Central memory CD8-positive, alpha-beta T cell (primary cell): ENCODE data around the gene PRSS8.
A peak's percentile ranks its signal among the peaks of the same experiment; 100 is the strongest.
"Not testable (repeated sequence)": the region's sequence is repeated elsewhere in the genome, so short reads cannot be mapped to it uniquely, and the experiment has no call there.

Source experiments
- ATAC-seq: fragments of 150-1000 bp; cut with Tn5 transposase; replicated peaks from 2 replicates; pipeline ENCODE4 v1.10.0; 2022; ENCODE audit warnings: mild to moderate bottlenecking, moderate FRiP score, moderate number of reproducible peaks; ENCODE audit not compliant: poor library complexity, severe bottlenecking; ENCODE audit errors: extremely low read depth
- DNase-seq, 2 donors: peaks; one replicate each; pipeline ENCODE4 v3.0.0; 2021; ENCODE audit warnings: low spot score in 2 of 2
- H3K27ac Mint-ChIP-seq: one replicate; pipeline ENCODE4 v1.8.0; 2022; ENCODE audit warnings: low read depth, mild to moderate bottlenecking, moderate library complexity, mixed read lengths
- H3K27me3 Mint-ChIP-seq: one replicate; pipeline ENCODE4 v1.8.0; 2022; ENCODE audit warnings: mixed read lengths
- H3K36me3 Mint-ChIP-seq: one replicate; pipeline ENCODE4 v1.8.0; 2022; ENCODE audit warnings: mild to moderate bottlenecking, moderate library complexity, mixed read lengths; ENCODE audit not compliant: insufficient read depth
- H3K4me1 Mint-ChIP-seq: one replicate; pipeline ENCODE4 v1.8.0; 2022; ENCODE audit warnings: mixed read lengths
- H3K4me3 Mint-ChIP-seq: one replicate; pipeline ENCODE4 v1.8.0; 2022; ENCODE audit warnings: mild to moderate bottlenecking, moderate library complexity, mixed read lengths
- H3K9me3 Mint-ChIP-seq: one replicate; pipeline ENCODE4 v1.8.0; 2022; ENCODE audit warnings: mixed read lengths

PRSS8 gene

DNA sequence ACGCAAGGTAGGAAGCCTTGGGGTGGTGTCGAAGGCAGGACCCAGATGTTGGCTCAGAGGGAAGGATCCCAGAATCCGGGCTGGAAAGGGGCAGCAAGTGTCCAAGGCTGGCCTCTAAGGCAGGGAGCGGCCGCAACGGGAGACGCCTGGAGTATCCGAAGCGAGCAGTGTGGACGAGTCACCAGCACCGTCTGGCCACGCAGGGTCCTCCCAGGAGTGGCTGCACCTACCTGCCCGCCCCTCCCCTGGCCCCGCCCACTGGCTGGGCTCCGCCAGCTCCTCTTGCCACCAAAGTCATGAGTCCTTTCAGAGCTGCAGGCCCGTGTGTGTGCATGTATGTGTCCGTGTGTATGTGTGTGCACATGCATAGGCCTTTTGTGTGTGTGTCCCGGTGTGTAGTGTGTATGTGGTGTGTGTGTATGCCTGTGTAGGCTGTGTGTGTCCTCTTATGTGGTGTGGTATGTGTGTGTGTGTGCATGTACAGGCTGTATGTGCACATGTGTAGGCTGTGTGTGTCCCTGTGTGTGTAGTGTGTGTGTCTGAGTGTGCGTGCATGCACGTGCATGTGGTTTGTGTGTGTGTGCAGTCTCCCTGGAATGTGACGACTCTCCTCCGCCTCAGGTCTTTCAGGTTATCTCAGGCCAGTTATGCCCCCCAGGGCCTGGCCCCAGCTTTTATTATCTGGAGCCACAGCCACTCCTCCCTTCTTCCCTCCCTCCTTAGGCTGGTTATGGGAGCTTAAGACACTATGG, at the start of gene PRSS8:
Gene PRSS8 (minus strand): TSS at position 193 of the 752 bp plus-strand sequence. CDS start 229 bp downstream, outside the sequence.
- ATAC-seq (no peak), DNase-seq (no peak)
- no peak within 1 kb of the TSS for H3K27ac Mint-ChIP-seq
- H3K36me3 Mint-ChIP-seq = peaks cover 11% of the 10 kb centered on the region
- H3K27me3 Mint-ChIP-seq = no peaks in the 10 kb centered on the region
- H3K4me1 Mint-ChIP-seq = no peaks in the 10 kb centered on the region
- no peaks in the 10 kb centered on the region for H3K9me3 Mint-ChIP-seq
- no peak within 1 kb of the TSS for H3K4me3 Mint-ChIP-seq

DNA sequence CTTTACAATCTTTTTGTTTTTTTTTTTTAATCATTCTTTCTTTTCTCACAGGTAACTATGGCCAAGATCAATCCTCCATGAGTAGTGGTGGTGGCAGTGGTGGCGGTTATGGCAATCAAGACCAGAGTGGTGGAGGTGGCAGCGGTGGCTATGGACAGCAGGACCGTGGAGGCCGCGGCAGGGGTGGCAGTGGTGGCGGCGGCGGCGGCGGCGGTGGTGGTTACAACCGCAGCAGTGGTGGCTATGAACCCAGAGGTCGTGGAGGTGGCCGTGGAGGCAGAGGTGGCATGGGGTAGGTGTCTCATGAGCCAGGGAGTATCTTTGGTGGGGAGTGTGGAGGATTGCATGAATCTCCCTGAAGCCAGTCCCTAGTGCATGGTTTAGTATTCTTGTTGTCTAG, 49.4 kb upstream of the PRSS8 start:
- Mint-ChIP-seq H3K9me3 (no peaks in the 10 kb centered on the region), H3K27me3 (no peaks in the 10 kb centered on the region), H3K4me1 (peaks cover 92% of the 10 kb centered on the region), H3K4me3 (peak overlapping the region; percentile 42), H3K27ac (peak overlapping the region; percentile 83), H3K36me3 (peaks cover 100% of the 10 kb centered on the region)
- ATAC-seq (no peak), DNase-seq (no peak)

DNA sequence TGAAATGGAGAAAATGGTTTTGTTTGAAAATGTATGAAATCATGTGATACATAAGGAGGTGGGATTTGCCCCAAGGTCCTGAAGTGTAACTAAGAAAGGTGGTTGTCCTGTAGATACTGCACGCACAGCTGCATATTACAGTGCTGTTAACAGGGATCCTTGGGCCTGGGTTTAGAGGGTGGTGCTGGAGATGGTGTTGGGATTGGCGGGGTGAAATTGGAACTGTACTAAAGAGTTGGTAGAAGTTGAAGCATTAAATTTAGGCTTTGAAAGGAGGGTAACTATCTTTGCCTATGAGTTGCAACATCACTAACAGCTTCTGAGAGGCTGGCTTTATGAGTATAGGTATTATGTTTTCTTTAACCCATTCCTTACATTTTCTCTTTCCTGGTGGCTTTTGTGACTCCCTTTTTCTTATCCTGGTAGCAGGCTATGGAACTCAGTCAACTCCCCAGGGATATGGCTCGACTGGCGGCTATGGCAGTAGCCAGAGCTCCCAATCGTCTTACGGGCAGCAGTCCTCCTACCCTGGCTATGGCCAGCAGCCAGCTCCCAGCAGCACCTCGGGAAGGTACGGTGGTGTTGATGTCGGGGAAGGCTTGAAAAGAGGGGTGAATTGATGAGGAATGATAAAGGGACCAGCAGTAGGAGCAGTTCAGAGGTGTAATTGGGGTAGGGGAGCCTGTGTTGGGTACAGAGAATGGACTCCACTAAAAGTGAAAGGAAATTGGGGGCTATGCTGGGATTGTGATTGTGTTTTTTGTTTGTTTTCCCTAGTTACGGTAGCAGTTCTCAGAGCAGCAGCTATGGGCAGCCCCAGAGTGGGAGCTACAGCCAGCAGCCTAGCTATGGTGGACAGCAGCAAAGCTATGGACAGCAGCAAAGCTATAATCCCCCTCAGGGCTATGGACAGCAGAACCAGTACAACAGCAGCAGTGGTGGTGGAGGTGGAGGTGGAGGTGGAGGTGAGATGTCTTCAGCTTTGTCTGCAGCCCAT, 48.2 kb upstream of the PRSS8 start:
- Mint-ChIP-seq H3K9me3 (no peaks in the 10 kb centered on the region), H3K27me3 (no peaks in the 10 kb centered on the region)

DNA sequence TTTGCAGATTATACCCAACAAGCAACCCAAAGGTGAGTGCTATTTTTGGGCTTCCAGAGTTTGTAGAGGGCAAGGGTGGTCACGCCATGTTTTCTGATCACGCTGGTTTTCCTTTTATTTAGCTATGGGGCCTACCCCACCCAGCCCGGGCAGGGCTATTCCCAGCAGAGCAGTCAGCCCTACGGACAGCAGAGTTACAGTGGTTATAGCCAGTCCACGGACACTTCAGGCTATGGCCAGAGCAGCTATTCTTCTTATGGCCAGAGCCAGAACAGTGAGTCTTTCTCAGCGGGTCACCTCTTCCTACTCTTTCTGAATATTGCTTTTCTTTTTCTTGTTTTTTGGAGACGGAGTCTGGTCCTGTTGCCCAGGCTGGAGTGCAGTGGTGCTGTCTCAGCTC, 46.9 kb upstream of the PRSS8 start:
- Mint-ChIP-seq H3K27ac (peak overlapping the region; percentile 99), H3K9me3 (no peaks in the 10 kb centered on the region), H3K27me3 (no peaks in the 10 kb centered on the region), H3K36me3 (peaks cover 85% of the 10 kb centered on the region), H3K4me1 (peaks cover 81% of the 10 kb centered on the region), H3K4me3 (peak overlapping the region; percentile 98)
- DNase-seq = no peak
- ATAC-seq = no peak

More for the DNA sequence above, 48.2 kb upstream of the PRSS8 start:
- Mint-ChIP-seq H3K4me1 (peaks cover 88% of the 10 kb centered on the region), H3K4me3 (peak overlapping the region; percentile 98), H3K36me3 (peaks cover 98% of the 10 kb centered on the region), H3K27ac (peak overlapping the region; percentile 99)
- no peak for DNase-seq
- no peak for ATAC-seq

DNA sequence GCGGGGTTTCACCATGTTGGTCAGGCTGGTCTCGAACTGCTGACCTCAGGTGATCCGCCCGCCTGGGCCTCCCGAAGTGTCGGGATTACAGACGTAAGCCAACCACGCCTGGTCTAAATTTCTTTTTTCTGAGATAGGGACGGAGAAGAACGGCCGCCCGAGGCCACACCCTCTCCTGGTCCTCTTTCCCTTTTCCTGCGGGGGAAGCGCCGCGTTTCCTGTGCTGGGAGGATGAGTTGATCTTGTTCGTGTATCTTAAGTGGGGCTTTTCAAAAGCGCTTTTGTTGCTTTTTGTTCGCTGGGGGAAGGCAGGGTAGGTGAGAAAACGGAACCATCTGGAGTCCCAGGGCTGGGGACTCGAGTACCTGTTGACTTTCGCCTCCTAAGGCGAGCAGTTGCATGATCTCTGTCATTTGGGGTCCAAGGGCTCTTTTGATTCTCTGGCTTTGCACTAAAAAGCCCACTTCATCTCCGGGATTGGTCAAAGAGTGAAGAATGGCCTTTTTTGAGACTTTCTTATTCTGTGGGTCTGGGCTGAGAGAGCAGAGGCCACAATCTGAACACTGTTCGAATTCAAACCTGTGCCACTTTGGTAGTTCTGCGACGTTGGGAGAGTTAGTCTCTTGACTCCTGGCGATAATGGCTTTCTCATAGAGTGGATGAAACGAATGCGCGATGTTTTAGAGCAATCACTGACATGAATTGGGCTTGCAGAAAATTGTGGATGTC, 45.7 kb upstream of the PRSS8 start:
- H3K36me3 Mint-ChIP-seq = peaks cover 73% of the 10 kb centered on the region
- H3K4me3 Mint-ChIP-seq = peak overlapping the region; percentile 98
- no peaks in the 10 kb centered on the region for H3K9me3 Mint-ChIP-seq
- ATAC-seq = no peak
- peaks cover 77% of the 10 kb centered on the region for H3K4me1 Mint-ChIP-seq
- H3K27me3 Mint-ChIP-seq = no peaks in the 10 kb centered on the region
- no peak for DNase-seq
- H3K27ac Mint-ChIP-seq = peak overlapping the region; percentile 99

DNA sequence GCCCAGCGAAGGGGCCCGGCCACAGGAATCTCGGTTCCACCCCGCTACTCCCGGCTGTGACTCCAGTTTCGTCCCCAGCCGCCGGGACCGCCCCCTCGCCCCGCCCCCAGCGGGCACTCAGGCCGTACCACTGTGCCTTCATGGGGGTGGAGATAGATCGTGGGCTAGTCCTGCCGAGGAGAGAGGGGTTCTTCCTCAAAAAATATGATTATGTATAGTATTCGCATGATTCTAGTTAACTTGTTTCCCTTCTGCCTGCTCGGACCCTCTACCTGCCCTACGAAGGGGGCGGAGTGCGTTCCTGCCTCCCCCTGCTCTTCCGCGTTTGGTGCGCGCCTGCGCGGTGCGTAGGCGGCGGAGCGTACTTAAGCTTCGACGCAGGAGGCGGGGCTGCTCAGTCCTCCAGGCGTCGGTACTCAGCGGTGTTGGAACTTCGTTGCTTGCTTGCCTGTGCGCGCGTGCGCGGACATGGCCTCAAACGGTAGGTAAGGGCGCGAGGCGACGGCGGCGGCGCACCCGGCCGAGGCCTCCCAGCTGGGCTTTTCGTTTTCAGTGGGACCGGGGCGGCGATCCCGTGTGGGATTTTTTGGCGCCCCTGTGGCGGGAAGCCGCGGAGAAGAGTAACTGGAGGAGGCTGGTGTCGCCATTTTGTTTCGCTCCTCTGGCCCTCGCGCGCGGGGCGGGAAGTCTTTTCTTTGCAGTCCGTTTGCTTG, 44.4 kb upstream of the PRSS8 start, which contains the start of gene FUS:
Gene FUS (plus strand): TSS at position 393 of the 713 bp plus-strand sequence. CDS start 76 bp downstream, at position 469.
- ATAC-seq = peak; percentile 49
- H3K36me3 Mint-ChIP-seq = peaks cover 60% of the 10 kb centered on the region

DNA sequence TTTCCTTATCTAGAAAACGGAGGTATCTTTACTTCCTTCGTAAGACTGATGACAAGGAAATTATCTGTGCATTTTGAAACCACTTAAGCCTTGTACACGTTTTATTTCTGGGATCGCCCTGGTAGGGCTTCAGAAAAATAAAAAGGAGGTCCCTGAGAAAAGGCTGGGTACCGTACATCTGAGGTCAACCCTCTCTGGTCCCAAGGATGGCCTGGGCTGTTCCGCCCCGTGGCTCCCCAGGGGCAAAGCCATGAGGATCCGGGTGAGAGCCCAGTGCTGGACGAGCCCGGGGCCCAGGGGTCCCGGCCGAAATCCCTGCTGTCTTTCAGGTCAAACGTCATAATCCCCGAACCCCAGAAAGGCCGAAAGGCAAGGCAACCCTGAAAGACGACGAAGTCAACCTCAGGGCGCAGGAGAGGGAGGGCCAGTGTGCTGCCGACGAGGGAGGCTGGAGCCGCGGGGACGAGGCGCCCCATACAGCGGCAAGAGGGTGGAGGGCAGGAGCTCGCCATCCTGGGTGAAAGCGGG, 43.8 kb upstream of the PRSS8 start:
- peaks cover 59% of the 10 kb centered on the region for H3K4me1 Mint-ChIP-seq
- no peak for ATAC-seq
- DNase-seq = no peak

More for the DNA sequence above, 44.4 kb upstream of the PRSS8 start, which contains the start of gene FUS:
- Mint-ChIP-seq H3K4me1 (peaks cover 63% of the 10 kb centered on the region), H3K27me3 (no peaks in the 10 kb centered on the region), H3K4me3 (peak within 1 kb of the TSS; percentile 98), H3K9me3 (no peaks in the 10 kb centered on the region), H3K27ac (peak within 1 kb of the TSS; percentile 99)
- DNase-seq = peak; percentile 92 to 93

DNA sequence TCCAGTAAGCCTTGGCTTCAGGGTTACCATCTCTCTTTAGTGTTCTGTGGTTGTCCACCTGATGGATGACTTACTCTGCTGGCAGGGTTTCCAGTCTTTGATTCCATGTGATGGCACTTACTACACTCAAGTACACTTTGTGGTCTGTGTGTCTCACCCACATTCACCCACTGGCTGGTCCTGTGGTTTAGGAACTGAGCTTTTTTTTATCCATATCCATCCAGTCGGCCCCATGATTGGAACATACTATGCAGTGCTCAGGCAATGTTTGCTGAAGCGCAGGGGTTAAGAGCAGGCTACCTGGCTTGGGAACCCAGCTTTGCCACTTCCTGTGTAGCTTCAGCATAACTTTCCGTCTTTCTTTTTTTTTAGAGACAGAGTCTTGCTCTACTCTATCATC, 41.6 kb upstream of the PRSS8 start:
- Mint-ChIP-seq H3K4me3 (peak overlapping the region; percentile 98), H3K27me3 (no peaks in the 10 kb centered on the region), H3K27ac (peak overlapping the region; percentile 6), H3K9me3 (no peaks in the 10 kb centered on the region), H3K36me3 (peaks cover 33% of the 10 kb centered on the region), H3K4me1 (peaks cover 38% of the 10 kb centered on the region)
- ATAC-seq = peak; percentile 26
- peak; percentile 31 to 34 for DNase-seq

More for the DNA sequence above, 43.8 kb upstream of the PRSS8 start:
- H3K9me3 Mint-ChIP-seq = no peaks in the 10 kb centered on the region
- peaks cover 55% of the 10 kb centered on the region for H3K36me3 Mint-ChIP-seq
- no peaks in the 10 kb centered on the region for H3K27me3 Mint-ChIP-seq
- H3K27ac Mint-ChIP-seq = peak overlapping the region; percentile 99
- H3K4me3 Mint-ChIP-seq = peak overlapping the region; percentile 98

DNA sequence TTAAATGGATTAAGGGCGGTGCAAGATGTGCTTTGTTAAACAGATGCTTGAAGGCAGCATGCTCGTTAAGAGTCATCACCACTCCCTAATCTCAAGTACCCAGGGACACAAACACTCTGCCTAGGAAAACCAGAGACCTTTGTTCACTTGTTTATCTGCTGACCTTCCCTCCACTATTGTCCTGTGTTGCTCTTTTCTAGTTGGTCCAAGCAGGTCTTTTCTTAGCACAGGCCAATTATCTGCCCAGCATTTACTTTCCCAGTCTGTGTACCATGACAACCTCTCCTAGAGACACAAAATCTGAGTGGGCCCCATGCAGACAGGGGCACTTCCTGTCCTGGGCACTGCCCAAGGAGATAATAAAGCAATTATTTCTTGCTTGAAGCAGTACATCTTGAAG, 34.5 kb upstream of the PRSS8 start:
- H3K27ac Mint-ChIP-seq, H3K27me3 Mint-ChIP-seq, H3K36me3 Mint-ChIP-seq, H3K4me3 Mint-ChIP-seq, H3K9me3 Mint-ChIP-seq, DNase-seq, H3K4me1 Mint-ChIP-seq, ATAC-seq: not testable (repeated sequence)

DNA sequence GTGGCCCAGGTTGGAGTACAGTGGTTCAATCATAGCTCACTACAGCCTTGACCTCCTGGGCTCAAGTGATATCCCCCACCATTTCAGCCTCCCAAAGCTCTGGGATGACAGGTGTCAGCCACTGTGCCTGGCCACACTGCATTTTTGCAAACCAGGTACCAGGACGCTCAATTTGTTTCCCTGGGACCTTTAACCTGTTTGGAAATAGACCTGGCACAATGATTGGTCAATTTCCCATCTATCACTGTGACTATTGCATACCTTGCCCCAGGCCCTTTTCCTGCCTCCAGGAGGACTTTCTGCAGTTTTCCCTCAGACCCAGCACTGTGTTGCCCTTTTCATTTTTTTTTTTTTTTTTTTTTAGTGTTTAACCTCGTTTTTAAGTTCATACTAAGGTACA, 33.3 kb upstream of the PRSS8 start:
- no peaks in the 10 kb centered on the region for H3K36me3 Mint-ChIP-seq
- H3K27ac Mint-ChIP-seq = no peak overlapping the region
- no peak overlapping the region for H3K4me3 Mint-ChIP-seq
- H3K9me3 Mint-ChIP-seq = no peaks in the 10 kb centered on the region
- H3K27me3 Mint-ChIP-seq = no peaks in the 10 kb centered on the region
- ATAC-seq = no peak
- no peaks in the 10 kb centered on the region for H3K4me1 Mint-ChIP-seq
- DNase-seq = no peak

DNA sequence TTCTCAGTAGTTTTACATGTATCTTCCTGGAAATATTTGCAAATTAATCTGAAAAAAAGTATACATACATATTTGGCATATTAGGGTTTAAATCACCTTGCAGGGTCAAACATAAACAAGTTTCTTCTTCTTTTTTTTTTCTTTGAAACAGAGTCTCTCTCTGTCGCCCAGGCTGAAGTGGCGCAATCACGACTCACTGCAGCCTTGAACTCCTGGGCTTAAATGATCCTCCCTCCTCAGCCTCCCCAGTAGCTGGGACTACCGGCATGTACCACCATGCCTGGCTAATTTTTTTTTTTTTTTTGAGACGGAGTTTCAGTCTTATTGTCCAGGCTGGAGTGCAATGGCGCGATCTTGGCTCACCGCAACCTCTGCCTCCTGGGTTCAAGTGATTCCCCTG, 31.8 kb upstream of the PRSS8 start:
- ATAC-seq = no peak
- Mint-ChIP-seq H3K4me3 (no peak overlapping the region), H3K36me3 (no peaks in the 10 kb centered on the region), H3K27me3 (no peaks in the 10 kb centered on the region), H3K4me1 (no peaks in the 10 kb centered on the region), H3K27ac (no peak overlapping the region), H3K9me3 (no peaks in the 10 kb centered on the region)
- DNase-seq = no peak
